Measurements from ENCODE around the gene BCL6. TPM values are rescaled to one million over a fixed set of nuclear protein-coding genes. Genes with fewer than 3 reads are reported as not detected.

Gene BCL6
- total and polyA plus RNA-seq, 2 experiments from 2014 or later: 32.0 to 46.5 TPM

DNA sequence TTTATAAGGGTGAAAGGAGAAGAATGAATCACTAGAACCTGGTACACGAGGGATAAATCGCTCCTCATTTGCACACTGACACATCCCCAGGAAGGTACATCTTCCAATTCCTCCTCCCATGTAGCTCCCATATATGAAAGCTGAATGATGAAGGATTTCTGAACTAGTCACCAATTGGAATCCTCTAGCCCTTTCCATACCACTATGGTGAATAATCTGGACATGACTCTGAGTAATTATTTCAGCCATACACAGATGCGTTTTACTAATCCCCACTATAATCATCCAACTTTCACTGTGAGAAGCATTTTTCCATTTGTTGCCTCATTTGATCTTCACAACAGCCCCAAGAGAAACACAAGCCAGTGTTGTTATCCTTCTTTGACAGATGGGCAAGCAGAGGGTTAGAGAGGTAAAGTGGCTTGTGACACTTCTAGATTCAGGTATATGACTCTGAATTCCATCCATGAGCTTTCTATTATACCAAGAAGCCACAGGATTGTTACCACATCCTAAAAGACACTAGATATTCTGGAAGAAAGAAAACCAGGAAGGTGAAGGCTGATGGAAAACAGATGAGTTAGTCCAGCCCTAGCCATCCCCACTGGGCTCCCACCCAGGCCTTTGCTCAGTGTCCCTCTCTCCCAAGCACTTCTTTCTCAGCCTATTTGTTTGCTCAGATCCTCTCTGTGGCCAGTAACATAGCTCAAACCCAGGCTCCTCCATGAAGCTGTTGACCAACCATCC, 22.2 kb upstream of the BCL6 start:
- Histone ChIP-seq H3K4me2 (no peak overlapping the region), H4K20me1 (ENCODE audit: insufficient read depth, poor library complexity, severe bottlenecking) (no peaks in the 10 kb centered on the region), H3K27ac (no peak overlapping the region), H3K4me1 (ENCODE audit: insufficient read depth) (no peaks in the 10 kb centered on the region), H3K9me2 (replicated peaks; ENCODE audit: insufficient read depth) (no peaks in the 10 kb centered on the region), H3K79me2 (no peaks in the 10 kb centered on the region), H3K27me3 (no peaks in the 10 kb centered on the region), H3K9me3 (ENCODE audit: low read depth) (no peaks in the 10 kb centered on the region), H3K4me3 (no peak overlapping the region), H3K36me3 (replicated peaks; ENCODE audit: insufficient read depth, low read depth) (no peaks in the 10 kb centered on the region), H2AFZ (no peak overlapping the region)
- 83% methylated on average over 3 of the region's 3 CpGs for WGBS (ENCODE audit: low lambda C conversion rate, missing lambda C conversion rate)
- TF ChIP-seq EZH2phosphoT487 (IDR thresholded peaks at IDR 0.05; ENCODE audit: low read depth, severe bottlenecking, unreplicated experiment) (no peak), EZH2 (IDR thresholded peaks at IDR 0.05; ENCODE audit: borderline replicate concordance) (no peak)
- TF ChIP-seq, protein P1, sequence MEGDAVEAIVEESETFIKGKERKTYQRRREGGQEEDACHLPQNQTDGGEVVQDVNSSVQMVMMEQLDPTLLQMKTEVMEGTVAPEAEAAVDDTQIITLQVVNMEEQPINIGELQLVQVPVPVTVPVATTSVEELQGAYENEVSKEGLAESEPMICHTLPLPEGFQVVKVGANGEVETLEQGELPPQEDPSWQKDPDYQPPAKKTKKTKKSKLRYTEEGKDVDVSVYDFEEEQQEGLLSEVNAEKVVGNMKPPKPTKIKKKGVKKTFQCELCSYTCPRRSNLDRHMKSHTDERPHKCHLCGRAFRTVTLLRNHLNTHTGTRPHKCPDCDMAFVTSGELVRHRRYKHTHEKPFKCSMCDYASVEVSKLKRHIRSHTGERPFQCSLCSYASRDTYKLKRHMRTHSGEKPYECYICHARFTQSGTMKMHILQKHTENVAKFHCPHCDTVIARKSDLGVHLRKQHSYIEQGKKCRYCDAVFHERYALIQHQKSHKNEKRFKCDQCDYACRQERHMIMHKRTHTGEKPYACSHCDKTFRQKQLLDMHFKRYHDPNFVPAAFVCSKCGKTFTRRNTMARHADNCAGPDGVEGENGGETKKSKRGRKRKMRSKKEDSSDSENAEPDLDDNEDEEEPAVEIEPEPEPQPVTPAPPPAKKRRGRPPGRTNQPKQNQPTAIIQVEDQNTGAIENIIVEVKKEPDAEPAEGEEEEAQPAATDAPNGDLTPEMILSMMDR (IDR thresholded peaks at IDR 0.05; ENCODE audit: poor library complexity): no peak
- DNase-seq (ENCODE audit: low spot score): no peak

GRCh38 chr3:187765342-187765741, 20.1 kb upstream of the BCL6 start:
- Histone ChIP-seq H4K20me1 (ENCODE audit: insufficient read depth, poor library complexity, severe bottlenecking) (no peaks in the 10 kb centered on the region), H3K4me3 (no peak overlapping the region), H3K4me2 (no peak overlapping the region), H3K9me3 (ENCODE audit: low read depth) (no peaks in the 10 kb centered on the region), H3K4me1 (ENCODE audit: insufficient read depth) (no peaks in the 10 kb centered on the region), H3K27ac (no peak overlapping the region), H3K27me3 (no peaks in the 10 kb centered on the region), H2AFZ (no peak overlapping the region), H3K79me2 (no peaks in the 10 kb centered on the region), H3K9me2 (replicated peaks; ENCODE audit: insufficient read depth) (no peaks in the 10 kb centered on the region), H3K36me3 (replicated peaks; ENCODE audit: insufficient read depth, low read depth) (no peaks in the 10 kb centered on the region)
- TF ChIP-seq EZH2phosphoT487 (IDR thresholded peaks at IDR 0.05; ENCODE audit: low read depth, severe bottlenecking, unreplicated experiment) (no peak), EZH2 (IDR thresholded peaks at IDR 0.05; ENCODE audit: borderline replicate concordance) (no peak)
- TF ChIP-seq, protein P1 (IDR thresholded peaks at IDR 0.05; ENCODE audit: poor library complexity): no peak
- no peak for DNase-seq (ENCODE audit: low spot score)
- WGBS (ENCODE audit: low lambda C conversion rate, missing lambda C conversion rate): 94% methylated on average over 2 of the region's 2 CpGs

DNA sequence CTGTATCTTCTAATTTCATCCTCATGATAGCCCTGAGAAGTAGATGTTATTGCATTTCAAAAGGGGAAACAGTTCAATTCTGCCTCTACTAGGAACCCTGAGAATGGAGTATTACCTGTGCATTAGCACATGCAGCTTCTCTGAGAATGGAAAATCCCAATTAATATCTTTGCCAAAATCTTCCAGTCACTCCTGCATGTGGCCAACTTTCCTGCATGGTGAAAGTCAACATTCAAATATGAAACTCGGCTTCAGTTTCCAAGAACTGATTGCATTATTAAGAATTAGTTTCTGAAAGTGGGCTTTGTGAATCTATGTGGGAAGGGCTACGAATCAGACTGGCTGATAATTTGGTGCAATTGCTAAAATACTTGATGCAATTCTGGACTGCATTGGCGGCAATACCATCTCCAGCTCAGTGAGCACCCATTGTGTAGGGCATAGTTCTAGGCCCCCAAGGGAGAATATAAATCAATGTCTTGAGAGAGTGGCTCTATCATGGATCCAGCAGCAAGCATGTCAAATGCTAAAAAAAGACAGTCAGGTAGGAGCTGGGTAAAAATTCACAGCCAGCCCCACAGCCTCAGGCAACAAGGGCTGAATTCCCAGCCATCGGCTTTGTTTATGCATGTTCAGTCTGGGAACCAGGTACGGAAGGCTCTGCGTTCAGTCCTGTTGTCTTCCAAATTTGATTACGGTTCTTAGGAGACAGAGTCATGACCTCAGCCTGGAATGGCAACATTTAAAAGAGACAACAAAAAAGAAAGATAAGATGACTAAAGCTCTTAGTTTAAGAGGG, 18.8 kb upstream of the BCL6 start:
- no peak overlapping the region for H3K4me3 ChIP-seq
- TF ChIP-seq EZH2phosphoT487 (IDR thresholded peaks at IDR 0.05; ENCODE audit: low read depth, severe bottlenecking, unreplicated experiment) (no peak), EZH2 (IDR thresholded peaks at IDR 0.05; ENCODE audit: borderline replicate concordance) (no peak)
- TF ChIP-seq, protein P1 (IDR thresholded peaks at IDR 0.05; ENCODE audit: poor library complexity): no peak
- DNase-seq (ENCODE audit: low spot score): no peak
- no peaks in the 10 kb centered on the region for H3K9me2 ChIP-seq (replicated peaks; ENCODE audit: insufficient read depth)
- no peak overlapping the region for H2AFZ ChIP-seq
- 54% methylated on average over 7 of the region's 7 CpGs for WGBS (ENCODE audit: low lambda C conversion rate, missing lambda C conversion rate)
- no peak overlapping the region for H3K4me2 ChIP-seq
- H3K9me3 ChIP-seq (ENCODE audit: low read depth): no peaks in the 10 kb centered on the region
- no peaks in the 10 kb centered on the region for H3K4me1 ChIP-seq (ENCODE audit: insufficient read depth)
- no peaks in the 10 kb centered on the region for H4K20me1 ChIP-seq (ENCODE audit: insufficient read depth, poor library complexity, severe bottlenecking)
- no peaks in the 10 kb centered on the region for H3K27me3 ChIP-seq
- H3K79me2 ChIP-seq: no peaks in the 10 kb centered on the region
- H3K36me3 ChIP-seq (replicated peaks; ENCODE audit: insufficient read depth, low read depth): no peaks in the 10 kb centered on the region
- H3K27ac ChIP-seq: no peak overlapping the region

All from hepatocyte (in vitro differentiated cells).